GM18873 (cell line): ENCODE measurements around the gene SNX10.

Experiments
- ATAC-seq: cut with Tn5 transposase; IDR thresholded peaks from one replicate; pipeline ENCODE4 v1.9.1; 2021; ENCODE audit warnings: mild to moderate bottlenecking, moderate library complexity, moderate number of reproducible peaks; ENCODE audit not compliant: unreplicated experiment, low FRiP score

SNX10 gene

GRCh38 chr7:26397796-26398426, 106.2 kb downstream of the SNX10 start:
- ATAC-seq = peak; percentile 18

GRCh38 chr7:26398427-26398755, 106.7 kb downstream of the SNX10 start:
- peak; percentile 9 for ATAC-seq

GRCh38 chr7:26398756-26399509, 107.3 kb downstream of the SNX10 start:
- peak; percentile 86 for ATAC-seq

GRCh38 chr7:26399736-26400135, 108.1 kb downstream of the SNX10 start:
- ATAC-seq = no peak

- ATAC-seq = no peak
These were observed 112.0 kb downstream of the SNX10 start for GRCh38 chr7:26403640-26404039.

GRCh38 chr7:26404189-26404996, 112.7 kb downstream of the SNX10 start:
- no peak for ATAC-seq

GRCh38 chr7:26406433-26406832, 114.8 kb downstream of the SNX10 start:
- ATAC-seq = no peak

GRCh38 chr7:26409661-26410547, 118.2 kb downstream of the SNX10 start:
- ATAC-seq = no peak

- no peak for ATAC-seq
These were observed 121.5 kb downstream of the SNX10 start for GRCh38 chr7:26413007-26413691.

- ATAC-seq = no peak
These were observed 124.3 kb downstream of the SNX10 start for GRCh38 chr7:26416004-26416403.

GRCh38 chr7:26417911-26418413, 126.3 kb downstream of the SNX10 start:
- ATAC-seq = no peak

GRCh38 chr7:26419198-26419597, 127.5 kb downstream of the SNX10 start:
- ATAC-seq = no peak

GRCh38 chr7:26420422-26421019, 128.9 kb downstream of the SNX10 start:
- ATAC-seq = no peak

- ATAC-seq = no peak
These were observed 131.1 kb downstream of the SNX10 start for GRCh38 chr7:26422761-26423160.

- ATAC-seq = no peak
These were observed 131.8 kb downstream of the SNX10 start for GRCh38 chr7:26423436-26423835.
